Activated CD4-positive, alpha-beta T cell treated with anti-CD3 and anti-CD28 coated beads, Interleukin-2, amount 50 U/mL, for 24 hours (primary cell): ENCODE data around the gene DUOXA1.
"Not testable (repeated sequence)": the region's sequence is repeated elsewhere in the genome, so short reads cannot be mapped to it uniquely, and the experiment has no call there.

Source experiments
- DNase-seq, 2 donors: peaks; one replicate each; pipeline ENCODE4 v3.0.0-alpha.2; 2020; ENCODE audit warnings: low read depth in 1 of 2, low spot score in 1 of 2

Gene DUOXA1

GRCh38 chr15:45151998-45152828, 22.5 kb upstream of the DUOXA1 start:
- DNase-seq, result no peak

DNA sequence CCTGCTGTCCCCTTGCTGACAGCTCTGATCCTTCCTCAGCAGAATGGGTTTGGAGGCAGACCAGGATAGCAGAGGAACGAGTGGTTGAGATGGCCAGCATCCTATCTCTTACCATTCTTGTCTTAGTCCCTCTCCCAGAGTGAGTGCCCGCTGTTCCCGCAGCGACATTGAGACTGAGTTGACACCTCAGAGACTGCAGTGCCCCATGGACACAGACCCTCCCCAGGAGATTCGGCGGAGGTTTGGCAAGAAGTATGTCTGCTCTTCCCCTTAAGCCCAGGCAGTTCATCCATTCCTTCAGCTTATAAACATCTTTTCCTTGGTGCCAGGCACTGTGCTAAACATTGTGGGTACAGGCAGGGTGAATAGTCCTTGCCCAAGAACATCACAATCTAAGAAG, 21.3 kb upstream of the DUOXA1 start:
- DNase-seq, result no peak

GRCh38 chr15:45150481-45150880, 20.8 kb upstream of the DUOXA1 start:
- no peak for DNase-seq

DNA sequence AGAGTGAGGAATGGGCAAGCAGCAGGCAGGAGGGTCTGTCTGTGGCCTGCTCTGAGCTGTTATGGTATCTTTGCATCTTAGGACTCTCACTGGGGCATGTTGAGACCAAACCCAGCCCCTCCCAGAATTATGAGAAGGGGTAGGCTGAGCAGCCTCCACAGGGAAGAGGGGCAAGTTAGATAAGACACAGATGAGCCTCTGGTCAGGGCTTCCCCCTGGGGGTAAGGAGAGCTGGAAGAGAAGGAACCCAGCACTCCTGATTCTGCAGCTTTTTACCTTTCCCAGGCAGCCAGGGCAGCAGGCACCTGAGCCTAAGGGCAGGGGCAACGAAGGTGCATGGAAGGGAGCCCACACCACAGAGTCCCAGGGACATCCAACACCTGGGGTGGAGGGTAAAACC, 19.4 kb upstream of the DUOXA1 start:
- no peak for DNase-seq

GRCh38 chr15:45148076-45149059, 18.7 kb upstream of the DUOXA1 start:
- DNase-seq, result no peak

DNA sequence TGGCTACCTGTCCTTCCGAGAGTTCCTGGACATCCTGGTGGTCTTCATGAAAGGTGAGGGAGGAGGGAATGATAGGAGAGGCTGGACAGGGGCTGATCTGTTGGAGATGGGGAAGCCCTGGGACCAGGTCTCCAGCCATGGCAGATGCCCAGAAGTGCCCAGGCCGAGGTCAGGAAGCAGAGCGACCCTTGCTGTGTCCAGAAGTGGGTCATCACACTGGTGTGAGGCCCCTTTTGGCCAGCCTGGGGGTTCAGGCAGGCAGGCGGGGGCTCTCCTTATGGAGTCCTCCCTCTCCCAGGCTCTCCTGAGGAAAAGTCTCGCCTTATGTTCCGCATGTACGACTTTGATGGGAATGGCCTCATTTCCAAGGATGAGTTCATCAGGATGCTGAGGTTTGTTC, 17.9 kb upstream of the DUOXA1 start:
- DNase-seq, result no peak

- DNase-seq, result no peak
Observed at GRCh38 chr15:45146405-45146804, 16.7 kb upstream of the DUOXA1 start.

DNA sequence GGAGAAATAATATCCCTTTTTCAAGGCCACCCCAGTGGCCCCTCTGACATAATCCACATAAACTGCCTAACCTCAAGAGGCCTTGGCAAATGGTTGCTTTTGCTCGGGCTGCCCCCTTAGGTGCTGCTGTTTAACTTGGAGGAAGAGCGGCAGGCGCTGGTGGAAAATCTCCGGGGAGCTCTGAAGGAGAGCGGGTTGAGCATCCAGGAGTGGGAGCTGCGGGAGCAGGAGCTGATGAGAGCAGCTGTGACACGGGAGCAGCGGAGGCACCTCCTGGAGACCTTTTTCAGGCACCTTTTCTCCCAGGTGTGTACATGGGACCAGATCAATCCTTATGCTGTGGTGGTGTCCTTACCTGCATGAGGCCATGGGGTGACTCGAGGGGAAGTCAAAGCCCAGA, 15.1 kb upstream of the DUOXA1 start:
- no peak for DNase-seq

DNA sequence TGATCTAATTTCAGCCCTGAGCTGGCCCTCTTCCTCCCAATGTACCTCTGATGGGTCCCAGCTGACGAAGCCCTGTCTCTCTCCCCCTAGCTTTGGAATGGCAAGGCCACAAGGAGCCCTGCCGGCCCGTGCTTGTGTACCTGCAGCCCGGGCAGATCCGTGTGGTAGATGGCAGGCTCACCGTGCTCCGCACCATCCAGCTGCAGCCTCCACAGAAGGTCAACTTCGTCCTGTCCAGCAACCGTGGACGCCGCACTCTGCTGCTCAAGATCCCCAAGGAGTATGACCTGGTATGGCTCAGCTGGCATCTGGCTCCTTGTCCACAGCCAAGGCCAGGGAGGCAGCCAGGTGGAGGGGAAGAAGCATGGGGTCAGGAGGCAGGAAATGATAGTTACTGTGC, 14.3 kb upstream of the DUOXA1 start:
- no peak for DNase-seq

DNA sequence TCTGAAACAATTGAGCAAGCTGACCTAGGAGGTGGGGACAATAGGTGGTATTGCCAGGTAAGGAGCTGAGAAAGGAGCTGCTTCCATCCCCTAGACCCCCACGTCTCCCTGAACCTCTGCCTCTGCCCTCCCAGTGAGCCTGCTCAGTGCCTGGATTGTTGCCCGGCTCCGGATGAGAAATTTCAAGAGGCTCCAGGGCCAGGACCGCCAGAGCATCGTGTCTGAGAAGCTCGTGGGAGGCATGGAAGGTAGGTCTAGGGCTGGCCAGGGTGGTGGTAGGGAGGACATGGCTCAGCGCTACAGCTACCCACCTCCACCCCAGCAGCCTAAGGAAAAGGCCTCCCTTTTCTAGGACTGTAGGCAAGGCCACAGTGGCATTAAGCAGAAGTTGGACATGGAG, 13.4 kb upstream of the DUOXA1 start:
- no peak for DNase-seq

DNA sequence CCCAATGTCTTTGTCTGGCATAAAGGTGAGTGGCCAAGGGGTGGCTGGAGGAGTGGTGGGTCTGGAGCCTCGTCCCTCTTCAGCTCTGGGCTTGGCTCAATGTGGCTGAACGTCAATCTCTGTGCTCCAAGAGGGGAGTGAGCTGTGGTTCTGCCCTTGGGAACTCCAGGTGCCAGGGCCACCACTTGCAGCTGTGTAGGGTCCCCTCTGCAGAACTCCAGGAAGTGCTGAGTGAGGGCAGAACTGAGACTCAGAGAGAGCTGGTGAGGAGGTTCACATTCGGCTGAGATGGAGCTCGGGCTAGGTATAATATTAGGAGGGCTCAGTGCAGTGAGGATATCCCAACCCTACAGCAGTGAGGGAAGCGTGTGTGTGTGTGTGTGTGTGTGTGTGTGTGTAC, 11.7 kb upstream of the DUOXA1 start:
- no peak for DNase-seq

DNA sequence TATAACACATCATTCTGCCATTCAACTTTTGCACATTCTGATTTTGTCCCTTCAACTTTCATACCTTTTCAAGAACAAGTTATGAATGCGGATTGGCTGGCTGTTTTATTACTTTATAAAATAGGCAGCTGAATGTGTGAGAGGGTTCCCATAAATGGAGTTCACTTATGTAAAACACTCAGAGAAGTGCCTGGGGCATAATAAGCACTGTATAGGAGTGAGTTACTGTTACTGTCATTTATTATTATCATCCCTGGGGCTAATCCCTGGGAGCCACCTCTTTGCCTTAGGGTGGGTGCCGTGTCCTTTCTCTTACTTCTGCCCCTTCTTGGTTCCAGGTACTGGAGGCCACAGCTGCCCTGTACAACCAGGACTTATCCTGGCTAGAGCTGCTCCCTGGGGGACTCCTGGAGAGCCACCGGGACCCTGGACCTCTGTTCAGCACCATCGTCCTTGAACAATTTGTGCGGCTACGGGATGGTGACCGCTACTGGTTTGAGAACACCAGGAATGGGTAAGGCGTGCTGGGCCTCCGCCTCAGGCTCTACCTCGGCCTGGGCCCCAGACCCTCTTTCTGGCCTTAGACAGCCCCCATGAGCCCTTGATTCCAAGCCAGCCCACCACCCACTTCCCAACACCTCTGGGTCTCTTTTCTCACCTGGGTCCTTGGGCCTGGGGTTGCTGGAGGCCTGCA, 11.0 kb upstream of the DUOXA1 start:
- no peak for DNase-seq

DNA sequence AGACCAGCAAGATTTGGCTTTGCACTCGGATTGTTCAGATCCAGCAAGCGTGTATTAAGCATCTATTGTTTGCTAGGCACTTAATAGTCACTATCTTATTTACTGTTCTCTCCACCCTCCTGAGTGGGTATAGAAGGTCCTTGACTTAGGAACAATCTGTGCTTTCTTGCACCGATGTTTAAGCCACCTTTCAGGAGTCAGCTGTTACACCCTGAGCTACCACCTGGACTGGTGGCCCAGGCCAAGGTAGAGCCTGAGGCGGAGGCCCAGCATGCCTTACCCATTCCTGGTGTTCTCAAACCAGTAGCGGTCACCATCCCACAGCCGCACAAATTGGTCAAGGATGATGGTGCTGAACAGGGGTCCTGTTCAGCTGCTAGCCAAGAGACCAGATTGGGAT, 10.1 kb upstream of the DUOXA1 start:
- no peak for DNase-seq

DNA sequence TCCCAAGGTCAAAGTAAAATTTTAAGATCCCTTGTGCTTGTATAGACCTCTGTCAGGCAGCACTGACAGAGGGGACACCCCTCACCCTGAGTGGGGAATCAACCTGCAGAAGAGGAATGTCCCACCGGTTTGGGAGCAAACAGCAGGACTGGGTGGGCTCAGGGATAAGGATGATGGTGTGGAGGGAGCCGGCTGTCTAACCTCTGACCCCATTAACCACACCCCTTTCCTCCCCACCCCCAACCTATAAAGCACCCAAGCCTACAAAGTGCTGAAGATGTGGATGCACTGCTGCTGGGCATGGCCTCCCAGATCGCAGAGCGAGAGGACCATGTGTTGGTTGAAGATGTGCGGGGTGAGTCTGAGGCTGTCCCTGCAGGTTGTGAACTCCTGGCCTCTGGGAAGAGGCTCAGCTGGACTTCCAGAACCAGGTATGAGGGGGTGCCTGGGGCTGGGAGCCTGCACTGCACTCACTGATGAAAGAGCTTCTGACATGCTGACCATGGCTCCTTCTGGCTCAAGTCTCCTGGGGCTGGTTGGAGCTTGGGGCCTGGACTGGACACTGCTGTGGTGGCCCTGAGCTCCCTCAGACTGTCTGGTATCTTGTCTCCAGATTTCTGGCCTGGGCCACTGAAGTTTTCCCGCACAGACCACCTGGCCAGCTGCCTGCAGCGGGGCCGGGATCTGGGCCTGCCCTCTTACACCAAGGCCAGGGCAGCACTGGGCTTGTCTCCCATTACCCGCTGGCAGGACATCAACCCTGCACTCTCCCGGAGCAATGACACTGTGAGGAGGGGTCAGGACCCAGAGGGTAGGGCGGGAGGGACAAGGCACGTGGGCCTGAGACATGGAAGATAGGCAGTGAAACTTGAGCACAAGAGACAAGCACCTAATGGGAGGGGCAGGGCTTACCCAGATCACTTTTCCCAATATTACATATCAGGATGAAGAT, 9.4 kb upstream of the DUOXA1 start:
- DNase-seq, result no peak

GRCh38 chr15:45137703-45138102, 8.0 kb upstream of the DUOXA1 start:
- DNase-seq, result no peak

GRCh38 chr15:45136378-45136764, 6.7 kb upstream of the DUOXA1 start:
- DNase-seq, result no peak

GRCh38 chr15:45135705-45136377, 6.2 kb upstream of the DUOXA1 start:
- not testable (repeated sequence) for DNase-seq

DNA sequence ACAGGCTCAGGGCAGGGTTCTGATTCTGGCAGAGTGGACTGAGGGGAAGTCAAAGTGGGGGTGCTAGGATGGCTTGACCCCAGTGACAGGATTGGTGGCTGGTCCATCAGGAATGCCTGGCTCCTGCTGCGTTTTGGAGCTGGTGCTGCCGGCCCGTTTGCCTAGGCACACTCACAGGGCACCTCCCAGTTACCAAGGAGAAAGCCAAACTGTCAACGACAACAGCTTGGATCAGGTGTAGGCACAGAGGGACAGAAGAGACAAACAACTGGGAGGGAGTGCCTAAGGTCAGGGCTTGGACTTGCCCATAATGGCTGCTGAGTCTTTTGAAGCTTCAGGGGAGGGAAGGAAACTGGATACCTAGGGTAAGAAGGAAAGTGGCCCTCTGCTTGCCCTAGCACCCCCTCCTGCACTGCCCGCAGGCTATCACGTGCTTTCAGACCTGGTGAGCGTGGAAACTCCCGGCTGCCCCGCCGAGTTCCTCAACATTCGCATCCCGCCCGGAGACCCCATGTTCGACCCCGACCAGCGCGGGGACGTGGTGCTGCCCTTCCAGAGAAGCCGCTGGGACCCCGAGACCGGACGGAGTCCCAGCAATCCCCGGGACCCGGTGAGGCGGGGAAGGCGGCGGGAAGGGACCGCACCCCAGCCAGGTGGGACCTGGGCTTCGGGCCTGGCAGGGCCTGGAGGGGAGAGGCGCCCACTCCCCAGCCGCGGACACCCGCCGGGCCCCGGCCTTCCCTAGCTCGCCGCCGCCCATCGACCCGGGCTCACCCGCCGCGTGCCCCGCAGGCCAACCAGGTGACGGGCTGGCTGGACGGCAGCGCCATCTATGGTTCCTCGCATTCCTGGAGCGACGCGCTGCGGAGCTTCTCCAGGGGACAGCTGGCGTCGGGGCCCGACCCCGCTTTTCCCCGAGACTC, 5.3 kb upstream of the DUOXA1 start:
- no peak for DNase-seq

DNA sequence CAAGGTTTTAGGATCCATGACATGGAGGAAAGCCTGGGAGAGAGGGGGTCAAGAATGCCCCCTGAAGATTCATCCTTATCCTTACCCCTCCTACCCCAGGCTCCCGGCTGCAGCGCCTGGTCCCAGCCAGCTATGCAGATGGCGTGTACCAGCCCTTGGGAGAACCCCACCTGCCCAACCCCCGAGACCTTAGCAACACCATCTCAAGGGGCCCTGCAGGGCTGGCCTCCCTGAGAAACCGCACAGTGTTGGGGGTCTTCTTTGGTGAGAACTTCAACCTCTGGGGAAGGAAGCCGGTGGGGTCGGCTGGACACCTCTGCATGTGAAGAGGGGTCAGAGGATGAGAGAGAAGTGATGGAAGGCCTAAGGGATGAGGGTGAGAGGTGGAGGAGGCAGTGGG, 4.4 kb upstream of the DUOXA1 start:
- no peak for DNase-seq
